Stimulated activated CD4-positive, alpha-beta T cell treated with anti-CD3 and anti-CD28 coated beads, Interleukin-2, amount 100 ng/mL, for 4 hours (primary cell): ENCODE measurements around the gene FAM193B.
A peak's percentile ranks its signal among the peaks of the same experiment; 100 is the strongest.
"Not testable (repeated sequence)": the region's sequence is repeated elsewhere in the genome, so short reads cannot be mapped to it uniquely, and the experiment has no call there.

Experiments used
- DNase-seq: peaks from one replicate; pipeline ENCODE4 v3.0.0-alpha.2; 2020; ENCODE audit warnings: low read depth

Gene FAM193B

GRCh38 chr5:177576169-177576568 is 21.8 kb upstream of the FAM193B start:
- no peak for DNase-seq

GRCh38 chr5:177575488-177575887 is 21.1 kb upstream of the FAM193B start:
- DNase-seq = no peak

GRCh38 chr5:177569894-177570293 is 15.5 kb upstream of the FAM193B start:
- no peak for DNase-seq

GRCh38 chr5:177568326-177568725 is 14.0 kb upstream of the FAM193B start:
- no peak for DNase-seq

GRCh38 chr5:177565046-177565445 is 10.7 kb upstream of the FAM193B start:
- DNase-seq = no peak

GRCh38 chr5:177559446-177559941 is 5.1 kb upstream of the FAM193B start:
- not testable (repeated sequence) for DNase-seq

GRCh38 chr5:177557796-177558195 is 3.4 kb upstream of the FAM193B start:
- no peak for DNase-seq

- no peak for DNase-seq
Measured at GRCh38 chr5:177557041-177557647, 2.8 kb upstream of the FAM193B start.

- no peak for DNase-seq
Measured at GRCh38 chr5:177555665-177556064, 1.3 kb upstream of the FAM193B start.

GRCh38 chr5:177555228-177555627 is 865 bp upstream of the FAM193B start:
- no peak for DNase-seq

GRCh38 chr5:177553671-177554429 is 513 bp downstream of the FAM193B start:
- peak; percentile 22 for DNase-seq

GRCh38 chr5:177552839-177553455 is 1.4 kb downstream of the FAM193B start:
- DNase-seq = no peak

- DNase-seq = no peak
Measured at GRCh38 chr5:177550122-177550521, 4.2 kb downstream of the FAM193B start.

GRCh38 chr5:177548495-177548894 is 5.9 kb downstream of the FAM193B start:
- no peak for DNase-seq

GRCh38 chr5:177547736-177548135 is 6.6 kb downstream of the FAM193B start:
- no peak for DNase-seq

GRCh38 chr5:177546258-177546741 is 8.1 kb downstream of the FAM193B start:
- DNase-seq = no peak

GRCh38 chr5:177545487-177546257 is 8.7 kb downstream of the FAM193B start:
- DNase-seq = no peak

GRCh38 chr5:177542816-177543465 is 11.4 kb downstream of the FAM193B start:
- no peak for DNase-seq

- no peak for DNase-seq
Measured at GRCh38 chr5:177540438-177540837, 13.9 kb downstream of the FAM193B start.

- DNase-seq = no peak
Measured at GRCh38 chr5:177539411-177539810, 15.0 kb downstream of the FAM193B start.

- no peak for DNase-seq
Measured at GRCh38 chr5:177538876-177539275, 15.5 kb downstream of the FAM193B start.
